HG02642 (cell line): Measurements from ENCODE around the gene KLK3.
A peak's percentile ranks its signal among the peaks of the same experiment; 100 is the strongest.
"Not testable (repeated sequence)": the region's sequence is repeated elsewhere in the genome, so short reads cannot be mapped to it uniquely, and the experiment has no call there.

Experiments used
- ATAC-seq: cut with Tn5 transposase; IDR thresholded peaks from one replicate; pipeline ENCODE4 v1.9.1; 2021; ENCODE audit warnings: mild to moderate bottlenecking; ENCODE audit not compliant: unreplicated experiment, poor library complexity

The KLK3 gene

GRCh38 chr19:50896089-50896590 is 41.4 kb downstream of the KLK3 start:
- not testable (repeated sequence) for ATAC-seq

GRCh38 chr19:50896591-50897190 is 42.0 kb downstream of the KLK3 start:
- peak; percentile 88 for ATAC-seq

GRCh38 chr19:50897191-50897607 is 42.5 kb downstream of the KLK3 start:
- peak; percentile 26 for ATAC-seq

GRCh38 chr19:50897612-50898011 is 42.9 kb downstream of the KLK3 start:
- no peak for ATAC-seq

- ATAC-seq: no peak
Measured at GRCh38 chr19:50898018-50898417, 43.3 kb downstream of the KLK3 start.

GRCh38 chr19:50899569-50899968 is 44.9 kb downstream of the KLK3 start:
- no peak for ATAC-seq

- no peak for ATAC-seq
Measured at GRCh38 chr19:50902640-50903039, 47.9 kb downstream of the KLK3 start.

- no peak for ATAC-seq
Measured at GRCh38 chr19:50906217-50906616, 51.5 kb downstream of the KLK3 start.

GRCh38 chr19:50908336-50908735 is 53.6 kb downstream of the KLK3 start:
- ATAC-seq: no peak

GRCh38 chr19:50909240-50910070 is 54.7 kb downstream of the KLK3 start:
- ATAC-seq: peak; percentile 70
